ENCODE data around the gene COG1. TPM values are rescaled to one million over a fixed set of nuclear protein-coding genes. Genes with fewer than 3 reads are reported as not detected.

COG1 gene
- total RNA-seq, 2 experiments from 2014 or later, result 23.4 to 27.7 TPM

GRCh38 chr17:73160980-73161630 lies 31.8 kb upstream of the COG1 start:
- Mint-ChIP-seq H3K27ac (no peak overlapping the region), H3K4me1 (peaks cover 20% of the 10 kb centered on the region), H3K27me3 (peaks cover 58% of the 10 kb centered on the region), H3K9me3 (no peaks in the 10 kb centered on the region), H3K36me3 (no peaks in the 10 kb centered on the region), H3K4me3 (no peak overlapping the region)
- DNase-seq, result no peak

GRCh38 chr17:73163043-73163442 lies 29.8 kb upstream of the COG1 start:
- Mint-ChIP-seq H3K9me3 (no peaks in the 10 kb centered on the region), H3K4me1 (peaks cover 34% of the 10 kb centered on the region), H3K4me3 (no peak overlapping the region), H3K36me3 (no peaks in the 10 kb centered on the region), H3K27me3 (peaks cover 74% of the 10 kb centered on the region), H3K27ac (no peak overlapping the region)
- no peak for DNase-seq

- peaks cover 34% of the 10 kb centered on the region for H3K4me1 Mint-ChIP-seq
- peak overlapping the region; percentile 63 for H3K4me3 Mint-ChIP-seq
- H3K27me3 Mint-ChIP-seq, result peaks cover 84% of the 10 kb centered on the region
- H3K9me3 Mint-ChIP-seq, result no peaks in the 10 kb centered on the region
- H3K27ac Mint-ChIP-seq, result no peak overlapping the region
- DNase-seq, result no peak
- H3K36me3 Mint-ChIP-seq, result no peaks in the 10 kb centered on the region
These were observed 27.0 kb upstream of the COG1 start for GRCh38 chr17:73165616-73166404.

- Mint-ChIP-seq H3K4me3 (peak overlapping the region; percentile 59), H3K4me1 (peaks cover 35% of the 10 kb centered on the region), H3K27ac (no peak overlapping the region), H3K9me3 (no peaks in the 10 kb centered on the region), H3K27me3 (peaks cover 74% of the 10 kb centered on the region), H3K36me3 (no peaks in the 10 kb centered on the region)
- no peak for DNase-seq
These were observed 25.9 kb upstream of the COG1 start for GRCh38 chr17:73166731-73167581.

- Mint-ChIP-seq H3K27ac (no peak overlapping the region), H3K36me3 (no peaks in the 10 kb centered on the region), H3K4me1 (peaks cover 38% of the 10 kb centered on the region), H3K27me3 (peaks cover 60% of the 10 kb centered on the region), H3K4me3 (no peak overlapping the region), H3K9me3 (no peaks in the 10 kb centered on the region)
- no peak for DNase-seq
These were observed 24.2 kb upstream of the COG1 start for GRCh38 chr17:73168667-73169066.

GRCh38 chr17:73170324-73170723 lies 22.5 kb upstream of the COG1 start:
- Mint-ChIP-seq H3K27ac (no peak overlapping the region), H3K4me1 (peaks cover 28% of the 10 kb centered on the region), H3K27me3 (peaks cover 44% of the 10 kb centered on the region), H3K36me3 (no peaks in the 10 kb centered on the region), H3K9me3 (no peaks in the 10 kb centered on the region), H3K4me3 (no peak overlapping the region)
- DNase-seq, result no peak

- Mint-ChIP-seq H3K27me3 (peaks cover 25% of the 10 kb centered on the region), H3K9me3 (no peaks in the 10 kb centered on the region), H3K4me3 (no peak overlapping the region), H3K27ac (no peak overlapping the region), H3K36me3 (peaks cover 6% of the 10 kb centered on the region), H3K4me1 (peaks cover 11% of the 10 kb centered on the region)
- DNase-seq, result no peak
These were observed 20.6 kb upstream of the COG1 start for GRCh38 chr17:73172252-73172651.

- Mint-ChIP-seq H3K27me3 (peaks cover 6% of the 10 kb centered on the region), H3K4me1 (peaks cover 6% of the 10 kb centered on the region), H3K27ac (no peak overlapping the region), H3K9me3 (no peaks in the 10 kb centered on the region), H3K36me3 (peaks cover 8% of the 10 kb centered on the region), H3K4me3 (no peak overlapping the region)
- DNase-seq, result no peak
These were observed 18.7 kb upstream of the COG1 start for GRCh38 chr17:73174126-73174525.

GRCh38 chr17:73175962-73176565 lies 16.8 kb upstream of the COG1 start:
- H3K36me3 Mint-ChIP-seq, result peaks cover 8% of the 10 kb centered on the region
- no peak overlapping the region for H3K27ac Mint-ChIP-seq
- H3K9me3 Mint-ChIP-seq, result no peaks in the 10 kb centered on the region
- no peak for DNase-seq
- no peaks in the 10 kb centered on the region for H3K27me3 Mint-ChIP-seq
- H3K4me3 Mint-ChIP-seq, result no peak overlapping the region
- peaks cover 6% of the 10 kb centered on the region for H3K4me1 Mint-ChIP-seq

GRCh38 chr17:73179387-73179786 lies 13.5 kb upstream of the COG1 start:
- no peak overlapping the region for H3K4me3 Mint-ChIP-seq
- H3K9me3 Mint-ChIP-seq, result no peaks in the 10 kb centered on the region
- no peaks in the 10 kb centered on the region for H3K4me1 Mint-ChIP-seq
- DNase-seq, result no peak
- H3K27me3 Mint-ChIP-seq, result no peaks in the 10 kb centered on the region
- no peak overlapping the region for H3K27ac Mint-ChIP-seq
- H3K36me3 Mint-ChIP-seq, result peaks cover 8% of the 10 kb centered on the region

GRCh38 chr17:73179878-73180277 lies 13.0 kb upstream of the COG1 start:
- no peak overlapping the region for H3K27ac Mint-ChIP-seq
- H3K9me3 Mint-ChIP-seq, result no peaks in the 10 kb centered on the region
- H3K36me3 Mint-ChIP-seq, result peaks cover 8% of the 10 kb centered on the region
- H3K4me3 Mint-ChIP-seq, result no peak overlapping the region
- peaks cover 2% of the 10 kb centered on the region for H3K4me1 Mint-ChIP-seq
- no peaks in the 10 kb centered on the region for H3K27me3 Mint-ChIP-seq
- DNase-seq, result no peak

- H3K27me3 Mint-ChIP-seq, result no peaks in the 10 kb centered on the region
- no peaks in the 10 kb centered on the region for H3K9me3 Mint-ChIP-seq
- peaks cover 2% of the 10 kb centered on the region for H3K4me1 Mint-ChIP-seq
- H3K36me3 Mint-ChIP-seq, result peaks cover 4% of the 10 kb centered on the region
- no peak overlapping the region for H3K4me3 Mint-ChIP-seq
- no peak for DNase-seq
- H3K27ac Mint-ChIP-seq, result no peak overlapping the region
These were observed 10.1 kb upstream of the COG1 start for GRCh38 chr17:73182616-73183310.

GRCh38 chr17:73184136-73184993 lies 8.5 kb upstream of the COG1 start:
- no peaks in the 10 kb centered on the region for H3K9me3 Mint-ChIP-seq
- no peak overlapping the region for H3K4me3 Mint-ChIP-seq
- H3K4me1 Mint-ChIP-seq, result peaks cover 2% of the 10 kb centered on the region
- H3K27ac Mint-ChIP-seq, result no peak overlapping the region
- H3K36me3 Mint-ChIP-seq, result peaks cover 2% of the 10 kb centered on the region
- DNase-seq, result no peak
- H3K27me3 Mint-ChIP-seq, result no peaks in the 10 kb centered on the region
